OCI-M2 (cell line): ENCODE measurements around the gene ROR1.

Source experiments
- DNase-seq: peaks from one replicate; lab custom pipeline; 2025; ENCODE audit not compliant: unreplicated experiment; lab: John Stamatoyannopoulos, UW

The ROR1 gene

GRCh38 chr1:63878932-63879331 lies 105.1 kb downstream of the ROR1 start:
- DNase-seq, result no peak

- DNase-seq, result no peak
These were observed 107.2 kb downstream of the ROR1 start for GRCh38 chr1:63880958-63881576.

DNA sequence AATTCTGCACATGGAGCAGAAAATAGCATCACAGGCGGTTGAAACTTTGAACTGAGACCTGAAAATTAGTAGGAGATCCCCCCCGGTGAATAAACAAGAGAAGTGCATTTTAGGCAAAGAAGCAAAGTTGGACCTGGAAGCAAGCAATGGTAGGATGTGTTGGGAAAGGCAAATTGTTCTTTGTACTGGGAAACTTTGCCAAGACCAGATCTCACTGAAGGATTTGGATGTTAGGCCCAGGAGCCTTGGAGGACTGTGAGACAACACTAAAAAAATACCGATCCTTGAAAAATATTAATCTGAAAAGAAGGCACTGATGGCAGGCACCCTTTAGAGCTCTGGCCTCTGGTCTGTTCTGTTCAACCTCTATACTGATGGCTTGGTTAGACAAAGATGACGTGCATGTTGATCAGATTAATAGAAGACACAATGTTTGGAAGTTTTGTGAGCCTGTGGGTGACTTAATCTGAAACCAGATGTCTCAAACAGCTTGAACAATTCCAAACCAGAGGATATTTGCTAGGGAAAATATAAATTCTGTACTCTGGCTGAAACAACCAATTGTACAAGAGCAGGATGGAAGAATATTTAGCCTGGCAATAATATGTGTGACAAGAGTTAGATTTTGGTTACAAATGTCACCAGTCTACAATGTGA lies 108.4 kb downstream of the ROR1 start:
- no peak for DNase-seq

DNA sequence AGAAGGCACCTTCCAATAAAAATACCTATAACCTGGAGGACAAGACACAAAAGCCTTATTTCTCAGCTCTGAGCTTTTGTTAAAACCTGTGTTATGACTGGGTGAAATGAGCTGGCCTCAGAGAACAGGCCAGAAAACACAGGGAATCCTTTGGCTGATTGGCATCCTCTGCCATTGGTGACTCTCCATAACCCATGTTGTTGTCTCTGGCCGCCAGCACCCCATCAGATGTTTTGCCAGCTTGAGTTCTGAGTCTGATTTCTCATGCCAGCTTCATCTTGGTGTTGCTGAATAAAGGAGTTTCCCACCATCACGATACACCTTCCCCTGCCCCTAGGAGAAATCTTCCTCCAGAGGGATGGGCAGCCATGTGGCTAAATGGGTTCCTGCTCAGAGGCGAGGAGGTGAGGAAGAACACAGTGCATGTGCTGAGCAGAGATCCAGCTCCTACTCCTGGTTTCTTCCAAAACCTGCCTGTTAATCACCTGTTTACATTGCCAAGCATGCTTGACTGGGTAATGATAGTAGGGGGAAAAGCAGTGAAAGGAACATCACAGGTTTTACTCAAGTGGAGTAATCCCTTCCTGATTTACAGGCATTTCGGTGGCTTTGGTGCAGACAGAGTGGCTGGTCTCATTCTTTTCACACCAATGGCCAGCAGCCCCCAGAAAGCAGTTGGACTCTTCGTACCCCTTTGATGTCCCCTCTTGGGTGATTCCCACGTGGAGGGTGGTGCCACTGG lies 109.8 kb downstream of the ROR1 start:
- DNase-seq, result no peak

- DNase-seq, result no peak
These were observed 110.7 kb downstream of the ROR1 start for GRCh38 chr1:63884486-63884885.

GRCh38 chr1:63885899-63886298 lies 112.1 kb downstream of the ROR1 start:
- DNase-seq, result no peak

DNA sequence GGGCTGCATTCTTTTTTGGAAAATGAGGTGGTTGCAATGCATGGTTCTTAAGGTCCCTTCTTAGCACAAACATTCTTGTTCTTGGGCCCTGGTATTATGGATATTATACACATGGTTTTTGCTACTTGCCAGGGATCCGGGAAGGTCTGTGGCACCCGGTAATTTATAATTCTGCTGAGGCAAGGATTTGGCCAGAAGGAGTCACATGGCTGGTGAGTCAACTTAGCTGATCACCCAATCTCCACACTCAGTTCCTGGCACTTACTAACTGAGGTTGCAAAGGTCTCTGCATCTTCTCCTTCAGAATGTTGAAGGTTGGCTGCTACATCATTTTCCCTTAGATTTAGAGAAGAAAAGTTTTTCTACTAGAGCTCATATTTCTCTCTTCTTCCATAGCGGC lies 112.5 kb downstream of the ROR1 start:
- DNase-seq, result no peak

- DNase-seq, result no peak
These were observed 114.0 kb downstream of the ROR1 start for GRCh38 chr1:63887809-63888208.

GRCh38 chr1:63888984-63889383 lies 115.2 kb downstream of the ROR1 start:
- DNase-seq, result no peak

DNA sequence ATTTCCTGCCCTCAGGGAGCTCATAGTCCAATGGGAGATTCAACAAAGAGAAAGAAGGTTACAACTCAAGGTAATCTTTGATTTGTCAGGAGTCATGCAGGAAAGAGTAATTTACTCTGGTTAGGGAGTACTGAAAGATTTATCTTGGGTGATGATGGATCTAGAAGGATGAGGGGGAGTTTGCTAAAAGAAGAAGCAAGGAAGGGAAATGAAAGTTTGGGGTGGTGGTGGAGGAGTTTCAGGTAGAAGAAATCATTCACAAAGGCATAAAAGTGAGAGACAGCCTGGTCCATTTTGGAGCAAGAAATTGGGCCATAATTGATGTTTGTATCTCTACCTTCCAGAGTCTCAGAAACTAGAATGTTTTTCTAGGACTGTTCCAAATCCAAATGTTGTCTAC lies 116.7 kb downstream of the ROR1 start:
- DNase-seq, result no peak

DNA sequence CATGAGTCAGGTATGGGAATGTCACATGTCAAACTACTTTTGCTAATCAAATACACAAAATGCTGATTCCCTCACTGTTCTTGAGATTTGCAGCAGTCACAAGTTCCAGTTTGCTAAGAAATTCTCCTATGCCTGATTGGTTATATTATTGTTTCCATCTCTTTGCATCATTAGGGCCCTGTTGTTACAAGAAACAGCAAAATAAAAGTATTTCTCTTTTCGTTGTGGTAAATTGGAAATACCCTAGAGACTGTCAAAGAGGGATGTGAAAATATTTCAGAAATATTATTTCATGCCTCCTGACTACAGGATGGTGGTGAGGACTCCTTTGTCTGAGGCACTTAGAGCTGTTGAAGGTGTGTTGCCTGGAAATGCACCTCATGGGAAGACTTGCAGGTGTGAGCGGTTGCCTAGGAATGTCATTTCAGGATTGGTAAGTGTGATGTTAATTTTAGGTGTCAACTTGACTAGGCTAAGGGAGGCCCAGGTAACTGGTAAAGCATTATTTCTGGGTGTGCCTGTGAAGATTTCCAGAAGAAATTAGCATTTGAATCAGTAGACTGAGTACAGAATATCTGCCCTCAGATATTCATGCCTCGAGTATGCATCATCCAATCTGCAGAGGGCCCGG lies 117.4 kb downstream of the ROR1 start:
- DNase-seq, result no peak

DNA sequence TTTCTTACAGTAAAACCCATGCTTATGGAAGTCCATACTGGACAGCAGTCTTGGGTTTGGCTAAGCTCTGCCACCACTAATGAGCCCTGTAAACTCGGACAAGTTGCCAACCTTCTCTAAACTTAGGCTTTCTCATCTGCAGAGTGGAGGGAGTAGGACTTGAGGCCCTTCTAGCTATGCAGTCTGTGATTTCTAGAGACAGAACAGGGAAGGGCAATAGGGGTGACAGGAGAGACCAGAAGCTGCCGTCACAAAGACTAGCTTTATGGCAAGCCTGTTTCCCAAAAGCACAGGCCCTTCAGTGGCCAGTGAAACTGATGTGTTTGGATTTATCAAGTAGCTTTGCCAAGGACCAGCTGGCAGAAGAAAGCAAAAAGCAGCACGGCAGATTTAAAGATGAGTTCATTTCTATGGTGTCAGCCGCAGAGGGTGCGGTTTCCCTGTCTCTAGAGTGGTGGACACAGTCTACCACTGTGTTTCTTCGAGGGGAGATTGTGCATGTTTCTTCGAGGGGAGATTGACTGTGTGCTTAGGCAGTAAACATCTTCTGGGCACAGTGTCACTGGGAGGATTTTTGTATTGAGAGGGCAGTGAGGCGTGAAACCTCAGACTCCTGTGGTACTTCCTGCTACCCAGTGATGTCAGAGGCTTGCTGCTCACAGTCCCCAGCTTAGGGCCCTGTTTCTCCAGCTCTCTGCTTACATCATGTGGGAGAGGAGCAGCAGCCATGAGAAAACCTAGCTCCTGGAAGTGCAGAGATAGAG lies 119.0 kb downstream of the ROR1 start:
- DNase-seq, result no peak

GRCh38 chr1:63893976-63894375 lies 120.2 kb downstream of the ROR1 start:
- DNase-seq, result no peak

GRCh38 chr1:63894627-63895265 lies 120.9 kb downstream of the ROR1 start:
- DNase-seq, result no peak

- DNase-seq, result no peak
These were observed 122.9 kb downstream of the ROR1 start for GRCh38 chr1:63896755-63897154.

- DNase-seq, result no peak
These were observed 124.8 kb downstream of the ROR1 start for GRCh38 chr1:63898428-63899196.

- DNase-seq, result no peak
These were observed 127.3 kb downstream of the ROR1 start for GRCh38 chr1:63901094-63901493.

DNA sequence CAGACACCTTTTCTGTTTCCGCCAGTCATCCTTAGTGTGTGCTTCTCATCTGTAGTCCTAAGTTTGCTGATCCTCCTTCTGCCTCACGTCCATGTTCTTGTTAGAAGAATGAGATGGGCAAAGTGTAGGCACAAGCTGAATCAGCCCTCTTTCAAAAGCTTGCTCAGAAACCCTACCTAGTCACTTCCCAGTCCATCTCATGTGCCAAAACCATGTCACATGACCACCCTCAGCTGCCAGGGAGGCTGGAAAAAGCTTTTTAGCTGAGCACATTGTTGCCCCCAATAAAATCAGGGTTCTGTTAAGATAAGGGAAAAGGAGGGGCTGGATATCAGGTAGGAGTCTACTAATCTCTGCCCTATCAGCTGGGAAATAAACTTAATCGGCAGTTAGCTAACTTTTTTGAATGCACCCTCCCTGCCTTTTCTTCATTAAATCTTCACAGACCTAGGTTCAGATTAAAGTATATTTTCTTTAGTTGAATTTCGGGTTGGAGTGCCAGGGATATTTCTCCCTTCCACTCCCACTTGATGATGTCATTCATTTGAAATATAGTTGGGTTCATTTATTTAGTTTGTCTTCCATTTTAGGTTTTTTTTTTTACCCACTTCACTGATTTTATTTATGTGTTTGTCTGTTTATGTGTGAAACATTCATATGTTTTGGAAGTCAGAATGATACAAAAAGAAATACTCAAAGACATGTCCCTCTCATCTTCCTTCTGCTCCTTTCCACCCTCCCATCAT lies 129.2 kb downstream of the ROR1 start:
- DNase-seq, result no peak

DNA sequence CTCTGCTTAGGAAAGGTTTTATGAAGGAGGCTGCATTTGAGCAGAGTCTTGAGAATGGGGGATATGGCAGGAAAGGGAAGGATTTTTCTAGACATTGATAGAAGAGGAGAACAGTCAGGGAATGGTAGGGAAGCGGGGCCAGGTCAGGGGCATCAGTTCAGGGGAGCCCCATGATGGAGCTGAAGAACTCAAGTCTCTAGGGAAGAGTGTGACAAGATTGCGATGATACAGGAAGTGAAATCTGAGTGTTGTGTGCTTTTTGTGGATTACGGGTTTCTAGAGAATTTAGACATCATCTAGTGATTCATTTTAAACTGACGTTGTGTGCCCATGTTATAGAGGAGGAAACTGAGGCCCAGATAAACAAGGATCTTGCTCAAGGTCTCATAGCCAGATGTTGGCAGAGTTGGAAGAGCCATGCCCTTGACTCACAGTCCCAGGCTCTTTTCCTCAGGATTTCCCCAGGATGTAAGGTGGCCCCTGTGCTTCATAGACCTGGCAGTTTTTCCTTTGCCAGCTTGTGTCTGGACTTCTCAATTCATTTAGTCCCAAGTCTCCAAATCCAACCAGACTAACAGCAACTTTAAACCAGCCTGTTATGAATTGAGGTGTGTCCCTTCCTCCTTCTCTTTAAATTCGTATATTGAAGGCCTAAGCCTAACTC lies 130.3 kb downstream of the ROR1 start:
- DNase-seq, result no peak
